GM23338 (cell line): ENCODE data around the gene MEAK7. TPM values are rescaled to one million over a fixed set of nuclear protein-coding genes. Genes with fewer than 3 reads are reported as not detected.
A peak's percentile ranks its signal among the peaks of the same experiment; 100 is the strongest.

Experiments used
- ATAC-seq: fragments of 200-7000 bp; cut with Tn5 transposase; 3 replicates; pipeline ENCODE4 v1.9.1; 2020
- DNase-seq: peaks from one replicate; pipeline ENCODE4 v3.0.0-alpha.2; 2015; ENCODE audit warnings: low spot score
- H2AFZ ChIP-seq: fragments of 200-600 bp; sonication (generic); 2 replicates; pipeline ENCODE4 v1.8.0; 2016; ENCODE audit warnings: antibody characterized with exemption, mild to moderate bottlenecking, moderate library complexity
- H3F3A ChIP-seq: fragments of 200-600 bp; sonication (generic); replicated peaks from 2 replicates; pipeline ENCODE4 v1.8.0; 2017; ENCODE audit warnings: antibody characterized with exemption, mixed run types, low read depth
- H3K27ac ChIP-seq: fragments of 200-600 bp; sonication (generic); 2 replicates; pipeline ENCODE4 v1.6.1; 2016; ENCODE audit warnings: low read depth
- H3K27me3 ChIP-seq: fragments of 200-600 bp; sonication (generic); 2 replicates; pipeline ENCODE4 v1.8.0; 2016; ENCODE audit warnings: mild to moderate bottlenecking, mixed run types, moderate library complexity; ENCODE audit not compliant: insufficient read depth
- H3K36me3 ChIP-seq: fragments of 200-600 bp; sonication (generic); 2 replicates; pipeline ENCODE4 v1.8.0; 2016; ENCODE audit warnings: mild to moderate bottlenecking; ENCODE audit not compliant: insufficient read depth
- H3K4me1 ChIP-seq: fragments of 200-600 bp; sonication (generic); 2 replicates; pipeline ENCODE4 v1.8.0; 2016; ENCODE audit warnings: mild to moderate bottlenecking, moderate library complexity; ENCODE audit not compliant: insufficient read depth
- H3K4me2 ChIP-seq: fragments of 200-600 bp; sonication (generic); 2 replicates; pipeline ENCODE4 v1.7.1; 2017; ENCODE audit warnings: mixed run types
- H3K4me3 ChIP-seq: fragments of 200-600 bp; sonication (generic); 2 replicates; pipeline ENCODE4 v1.6.1; 2016; ENCODE audit warnings: mixed run types
- H3K79me2 ChIP-seq: fragments of 200-600 bp; sonication (generic); replicated peaks from 2 replicates; pipeline ENCODE4 v1.8.0; 2017; ENCODE audit warnings: mild to moderate bottlenecking; ENCODE audit not compliant: insufficient read depth
- H3K9me2 ChIP-seq: fragments of 200-600 bp; sonication (generic); 2 replicates; pipeline ENCODE4 v1.8.0; 2017; ENCODE audit not compliant: insufficient read depth
- H4K20me1 ChIP-seq: fragments of 200-600 bp; sonication (generic); replicated peaks from 2 replicates; pipeline ENCODE4 v1.8.0; 2017; ENCODE audit warnings: mild to moderate bottlenecking; ENCODE audit not compliant: insufficient read depth
- H3K27ac Mint-ChIP-seq: 2 replicates; pipeline ENCODE4 v1.8.0; 2020; ENCODE audit warnings: inconsistent platforms, mild to moderate bottlenecking, moderate library complexity, mixed read lengths
- H3K27me3 Mint-ChIP-seq: 3 replicates; pipeline ENCODE4 v1.8.0; 2022; ENCODE audit warnings: low read depth, mild to moderate bottlenecking, moderate library complexity, mixed read lengths, inconsistent platforms; ENCODE audit not compliant: insufficient read depth, poor library complexity
- H3K36me3 Mint-ChIP-seq: 3 replicates; pipeline ENCODE4 v1.8.0; 2021; ENCODE audit warnings: low read depth, mild to moderate bottlenecking, inconsistent platforms, moderate library complexity, mixed read lengths
- H3K4me1 Mint-ChIP-seq: 3 replicates; pipeline ENCODE4 v1.8.0; 2020; ENCODE audit warnings: mild to moderate bottlenecking, inconsistent platforms, mixed read lengths
- H3K4me3 Mint-ChIP-seq: 3 replicates; pipeline ENCODE4 v1.8.0; 2021; ENCODE audit warnings: moderate library complexity, mild to moderate bottlenecking, inconsistent platforms, mixed read lengths
- H3K9me3 Mint-ChIP-seq: 3 replicates; pipeline ENCODE4 v1.8.0; 2020; ENCODE audit warnings: moderate library complexity, mild to moderate bottlenecking, inconsistent platforms, mixed read lengths
- EZH2 ChIP-seq: fragments of 200-600 bp; sonication (generic); IDR thresholded peaks from one replicate; pipeline ENCODE4 v1.8.0; 2017; ENCODE audit warnings: antibody characterized with exemption, mild to moderate bottlenecking, low read depth; ENCODE audit not compliant: unreplicated experiment
- EZH2phosphoT487 ChIP-seq: fragments of 200-600 bp; sonication (generic); IDR thresholded peaks from one replicate; pipeline ENCODE4 v1.8.1; 2018; ENCODE audit warnings: antibody characterized with exemption; ENCODE audit not compliant: unreplicated experiment
- NANOG ChIP-seq: IDR thresholded peaks from 2 replicates; pipeline ENCODE4 v1.6.1; 2016; ENCODE audit warnings: antibody characterized with exemption, borderline replicate concordance
- POLR2AphosphoS5 ChIP-seq: IDR thresholded peaks from 2 replicates; pipeline ENCODE4 v1.6.1; 2016; ENCODE audit warnings: antibody characterized with exemption, low read depth
- REST ChIP-seq: IDR thresholded peaks from one replicate; pipeline ENCODE4 v1.6.1; 2018; ENCODE audit warnings: antibody characterized with exemption; ENCODE audit not compliant: unreplicated experiment
- STAT1 ChIP-seq: IDR thresholded peaks from one replicate; pipeline ENCODE4 v1.6.1; 2016; ENCODE audit warnings: antibody characterized with exemption; ENCODE audit not compliant: unreplicated experiment
- ZNF114 ChIP-seq: fragments of 250-450 bp; sonication (Bioruptor Pico); IDR thresholded peaks from 2 replicates; pipeline ENCODE4 v1.5.0; 2020; ENCODE audit warnings: mild to moderate bottlenecking, moderate library complexity
- ZNF462 ChIP-seq: fragments of 250-450 bp; sonication (Bioruptor Pico); IDR thresholded peaks from 2 replicates; pipeline ENCODE4 v1.5.0; 2020; ENCODE audit warnings: mild to moderate bottlenecking, moderate library complexity
- polyA plus RNA-seq: library from polyadenylated mRNA; unstranded; fragments of >200 nt; fragmentation: Nextera tagmentation; extraction: Ambion mirVana; gene quantifications from 2 replicates; pipeline ENCODE4 v1.2.1, GENCODE V29; 2016
- total RNA-seq: library from RNA; depleted of rRNA; stranded (reverse); fragments of >200 nt; shearing (Covaris generic); gene quantifications from 2 replicates; pipeline ENCODE4 v1.2.3, GENCODE V29; 2014
- TF ChIP-seq, protein P1 (sequence below): IDR thresholded peaks from 2 replicates; pipeline ENCODE4 v1.6.1; 2016; ENCODE audit warnings: antibody characterized with exemption
- TF ChIP-seq, protein P2 (sequence below), 2 experiments: fragments of 200-600 bp in 1 of 2; sonication (generic) in 1 of 2; conservative IDR thresholded peaks; 2 replicates each; pipeline versions ENCODE4 v1.5.1 to v1.6.1; 2016 to 2017; ENCODE audit warnings: antibody characterized with exemption in 2 of 2, low read depth in 2 of 2, mild to moderate bottlenecking in 2 of 2, moderate library complexity in 1 of 2

The MEAK7 gene
- total and polyA plus RNA-seq, 2 experiments from 2014 or later = 7.5 to 17.2 TPM

DNA sequence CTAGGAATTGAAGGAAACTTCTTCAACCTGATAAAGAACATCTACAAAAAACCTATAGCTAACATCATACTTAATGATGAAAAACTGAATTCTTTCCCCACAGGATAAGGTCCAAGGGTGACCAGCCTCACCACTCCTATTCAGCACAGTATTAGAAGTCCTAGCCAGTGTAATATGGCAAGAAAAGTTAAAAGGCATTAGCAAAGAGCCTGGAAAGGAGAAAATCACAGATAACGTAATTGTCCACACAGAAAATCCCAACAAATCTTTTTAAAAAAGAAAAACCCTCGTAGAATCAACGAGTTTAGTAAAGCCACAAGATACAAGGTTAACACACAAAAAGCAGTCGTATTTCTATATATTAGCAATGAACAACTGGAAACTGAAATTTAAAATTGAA lies 37.8 kb downstream of the MEAK7 start (continued):
- TF ChIP-seq, protein P1, sequence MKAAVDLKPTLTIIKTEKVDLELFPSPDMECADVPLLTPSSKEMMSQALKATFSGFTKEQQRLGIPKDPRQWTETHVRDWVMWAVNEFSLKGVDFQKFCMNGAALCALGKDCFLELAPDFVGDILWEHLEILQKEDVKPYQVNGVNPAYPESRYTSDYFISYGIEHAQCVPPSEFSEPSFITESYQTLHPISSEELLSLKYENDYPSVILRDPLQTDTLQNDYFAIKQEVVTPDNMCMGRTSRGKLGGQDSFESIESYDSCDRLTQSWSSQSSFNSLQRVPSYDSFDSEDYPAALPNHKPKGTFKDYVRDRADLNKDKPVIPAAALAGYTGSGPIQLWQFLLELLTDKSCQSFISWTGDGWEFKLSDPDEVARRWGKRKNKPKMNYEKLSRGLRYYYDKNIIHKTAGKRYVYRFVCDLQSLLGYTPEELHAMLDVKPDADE = no peak
- TF ChIP-seq NANOG (no peak), EZH2 (no peak), EZH2phosphoT487 (no peak), STAT1 (no peak), REST (no peak), ZNF114 (CRISPR knock-in tag) (no peak)
- TF ChIP-seq, protein P2, sequence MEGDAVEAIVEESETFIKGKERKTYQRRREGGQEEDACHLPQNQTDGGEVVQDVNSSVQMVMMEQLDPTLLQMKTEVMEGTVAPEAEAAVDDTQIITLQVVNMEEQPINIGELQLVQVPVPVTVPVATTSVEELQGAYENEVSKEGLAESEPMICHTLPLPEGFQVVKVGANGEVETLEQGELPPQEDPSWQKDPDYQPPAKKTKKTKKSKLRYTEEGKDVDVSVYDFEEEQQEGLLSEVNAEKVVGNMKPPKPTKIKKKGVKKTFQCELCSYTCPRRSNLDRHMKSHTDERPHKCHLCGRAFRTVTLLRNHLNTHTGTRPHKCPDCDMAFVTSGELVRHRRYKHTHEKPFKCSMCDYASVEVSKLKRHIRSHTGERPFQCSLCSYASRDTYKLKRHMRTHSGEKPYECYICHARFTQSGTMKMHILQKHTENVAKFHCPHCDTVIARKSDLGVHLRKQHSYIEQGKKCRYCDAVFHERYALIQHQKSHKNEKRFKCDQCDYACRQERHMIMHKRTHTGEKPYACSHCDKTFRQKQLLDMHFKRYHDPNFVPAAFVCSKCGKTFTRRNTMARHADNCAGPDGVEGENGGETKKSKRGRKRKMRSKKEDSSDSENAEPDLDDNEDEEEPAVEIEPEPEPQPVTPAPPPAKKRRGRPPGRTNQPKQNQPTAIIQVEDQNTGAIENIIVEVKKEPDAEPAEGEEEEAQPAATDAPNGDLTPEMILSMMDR (conservative IDR thresholded peaks at IDR 0.05; ENCODE audit: low read depth in 2 of 2) = no peak

GRCh38 chr16:84465154-84465553 lies 39.3 kb downstream of the MEAK7 start:
- H3K27me3 Mint-ChIP-seq = peaks cover 5% of the 10 kb centered on the region
- DNase-seq (no peak), ATAC-seq (no peak)
- H3K9me3 Mint-ChIP-seq = peaks cover 23% of the 10 kb centered on the region
- H3K27ac Mint-ChIP-seq = no peak overlapping the region
- Histone ChIP-seq H3K4me3 (no peak overlapping the region), H3F3A (no peaks in the 10 kb centered on the region), H3K36me3 (peaks cover 16% of the 10 kb centered on the region; the same call in 1 of the 2 replicates), H3K27ac (no peak overlapping the region), H2AFZ (no peak overlapping the region), H4K20me1 (no peaks in the 10 kb centered on the region), H3K4me1 (no peaks in the 10 kb centered on the region), H3K27me3 (no peaks in the 10 kb centered on the region), H3K79me2 (no peaks in the 10 kb centered on the region), H3K9me2 (no peaks in the 10 kb centered on the region), H3K4me2 (no peak overlapping the region)
- TF ChIP-seq POLR2AphosphoS5 = no peak
- no peak for TF ChIP-seq NANOG
- no peak for TF ChIP-seq STAT1
- no peak for TF ChIP-seq ZNF462
- TF ChIP-seq, protein P2 (conservative IDR thresholded peaks at IDR 0.05; ENCODE audit: low read depth in 2 of 2) = peak; percentile 18 to 53; a peak in 3 of 4 replicates
- TF ChIP-seq EZH2phosphoT487 = no peak
- peaks cover 4% of the 10 kb centered on the region; the same call in 1 of the 3 replicates for H3K4me1 Mint-ChIP-seq
- no peak overlapping the region for H3K4me3 Mint-ChIP-seq
- peaks cover 35% of the 10 kb centered on the region for H3K36me3 Mint-ChIP-seq
